HS-27A (cell line): ENCODE data around the gene JOSD2.

ENCODE experiments used
- DNase-seq: peaks from one replicate; pipeline ENCODE4 v3.0.0-alpha.2; 2012; ENCODE audit warnings: low read depth, missing footprints

The JOSD2 gene

GRCh38 chr19:50496189-50497021 lies 14.6 kb downstream of the JOSD2 start:
- DNase-seq: no peak

GRCh38 chr19:50495020-50495531 lies 15.9 kb downstream of the JOSD2 start:
- no peak for DNase-seq

DNA sequence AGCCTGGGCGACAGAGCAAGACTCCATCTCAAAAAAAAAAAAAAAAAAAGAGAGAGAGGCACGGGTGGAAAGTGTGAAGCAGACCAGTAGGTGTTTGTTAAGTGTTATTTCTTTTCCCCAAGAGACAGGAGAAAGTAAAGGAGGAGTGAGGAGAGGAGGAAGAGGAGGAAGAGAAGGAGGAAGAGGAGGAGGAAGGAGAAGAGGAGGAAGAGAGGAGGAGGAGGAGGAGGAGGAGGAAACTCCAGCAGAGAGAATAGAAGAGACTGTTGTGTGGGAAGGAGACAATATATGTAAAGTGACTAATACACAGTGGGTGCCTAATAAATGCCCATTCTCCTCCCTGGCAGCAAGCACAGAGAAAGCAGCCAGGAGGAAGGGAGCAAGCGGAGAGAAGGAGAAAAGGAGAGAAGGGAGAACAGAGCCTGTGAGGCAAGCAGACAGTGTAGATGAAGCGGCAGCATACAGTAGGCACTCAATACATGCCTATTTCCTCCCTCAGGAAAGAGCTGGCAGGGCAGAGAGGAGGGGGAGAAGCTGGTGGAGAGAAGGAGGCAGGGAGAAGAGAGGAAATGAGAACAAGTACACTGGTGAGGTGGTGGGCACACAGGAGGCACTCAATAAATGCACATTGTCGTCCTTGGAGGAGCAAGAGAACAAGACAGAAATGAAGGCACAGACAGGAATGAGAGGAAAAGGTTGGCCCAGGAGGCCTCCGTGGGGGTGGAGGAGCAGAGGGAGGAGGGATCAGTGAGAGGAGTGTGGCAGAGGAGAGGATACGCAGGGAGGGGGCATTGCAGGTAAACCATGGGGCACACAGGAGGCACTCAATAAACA lies 16.6 kb downstream of the JOSD2 start:
- DNase-seq: no peak

DNA sequence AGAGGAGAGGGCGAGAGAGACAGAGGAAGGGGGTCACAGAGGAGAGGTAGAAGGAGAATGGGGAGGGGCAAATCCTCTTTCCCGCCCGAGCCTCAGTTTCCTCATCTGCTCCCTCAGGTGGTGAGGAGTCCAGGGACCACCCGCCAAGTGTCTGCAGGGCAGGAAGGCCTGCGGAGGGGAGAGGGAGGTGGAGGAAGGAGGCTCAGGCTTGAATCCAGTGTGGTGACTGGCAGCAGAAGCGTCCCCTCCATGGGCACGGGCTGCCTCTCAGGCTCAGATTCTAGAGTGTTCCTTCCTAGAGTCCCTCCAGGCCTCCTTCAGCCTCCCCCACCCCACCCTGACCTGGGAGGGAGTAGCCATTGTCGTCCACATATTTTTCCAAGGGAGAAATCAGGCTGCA lies 17.8 kb downstream of the JOSD2 start:
- DNase-seq: no peak

DNA sequence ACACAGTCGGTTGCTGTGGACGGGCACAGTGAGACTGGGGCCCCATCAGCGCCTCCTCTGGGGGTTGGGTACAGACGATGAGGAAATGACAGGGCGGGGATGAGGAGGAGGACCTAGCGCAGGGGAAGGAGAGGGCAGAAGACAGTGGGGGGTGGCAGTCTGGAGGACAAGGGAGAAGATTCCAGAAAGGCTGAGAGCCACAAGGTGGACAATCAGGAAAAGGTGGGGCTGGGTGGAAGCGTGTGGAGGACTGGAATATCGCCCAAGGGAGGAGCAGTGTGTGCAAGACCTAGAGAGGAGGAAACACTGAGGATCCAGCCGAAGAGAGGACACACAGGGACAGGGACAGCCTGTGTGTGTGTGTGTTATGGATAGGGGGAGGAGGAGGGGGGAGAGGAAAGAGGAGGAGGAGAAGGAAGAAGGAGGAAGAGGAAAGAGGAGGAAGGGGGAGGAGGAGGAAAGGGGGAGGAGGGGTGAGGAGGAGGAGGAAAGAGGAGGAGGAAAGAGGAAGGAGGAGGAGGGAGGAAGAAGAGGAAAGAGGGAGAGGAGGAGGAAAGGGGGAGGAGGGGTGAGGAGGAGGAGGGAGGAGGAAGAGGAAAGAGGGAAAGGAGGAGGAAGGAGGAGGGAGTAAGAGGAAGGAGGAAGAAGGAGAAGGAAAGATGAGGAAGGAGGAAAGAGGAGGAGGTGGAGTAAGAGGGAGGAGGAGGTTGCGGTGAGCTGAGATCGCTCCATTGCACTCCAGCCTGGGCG lies 18.5 kb downstream of the JOSD2 start:
- DNase-seq: no peak

GRCh38 chr19:50490991-50491472 lies 20.0 kb downstream of the JOSD2 start:
- DNase-seq: no peak

GRCh38 chr19:50490411-50490811 lies 20.6 kb downstream of the JOSD2 start:
- DNase-seq: no peak

- DNase-seq: no peak
Measured at GRCh38 chr19:50489461-50490011, 21.5 kb downstream of the JOSD2 start.

DNA sequence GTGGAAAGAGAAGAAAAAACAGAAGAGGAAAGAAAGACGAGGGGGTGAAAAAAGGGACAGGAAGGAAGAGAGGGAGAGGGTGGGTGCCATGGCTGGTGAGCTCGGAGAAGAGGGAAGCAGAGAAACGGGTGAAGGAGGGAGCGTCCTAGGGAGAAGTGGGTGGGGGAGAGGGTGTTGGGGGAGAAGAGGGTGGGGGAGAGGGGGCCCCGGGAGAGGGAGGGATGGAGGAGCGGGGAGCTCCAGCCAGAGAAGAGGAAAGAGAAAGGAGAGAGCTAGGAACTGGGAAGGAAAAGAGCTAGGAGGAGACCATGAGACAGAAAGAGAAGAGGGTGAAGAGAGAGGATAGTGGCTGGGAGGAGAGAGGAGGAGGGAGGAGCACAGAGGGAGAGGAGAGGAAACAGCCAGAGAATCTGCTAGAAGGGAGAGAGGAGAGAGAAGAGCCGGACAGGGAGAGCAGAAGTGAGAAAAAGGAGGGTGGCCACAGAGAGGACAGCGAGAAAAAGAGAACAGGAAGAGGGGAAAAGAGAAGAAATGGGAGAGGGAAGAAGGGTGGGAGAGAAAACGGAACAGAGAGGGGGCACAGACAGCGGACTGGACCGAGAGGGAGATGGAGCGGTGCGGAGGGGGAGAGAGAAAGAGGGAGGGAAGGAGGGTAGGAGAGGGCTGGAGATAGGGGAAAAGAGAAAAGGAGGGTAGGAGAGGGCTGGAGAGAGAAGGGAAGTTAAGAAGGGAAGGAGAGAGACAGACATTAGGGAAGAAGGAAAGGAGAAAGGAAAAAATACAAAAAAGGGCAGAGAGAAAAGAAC lies 22.4 kb downstream of the JOSD2 start:
- DNase-seq: no peak

DNA sequence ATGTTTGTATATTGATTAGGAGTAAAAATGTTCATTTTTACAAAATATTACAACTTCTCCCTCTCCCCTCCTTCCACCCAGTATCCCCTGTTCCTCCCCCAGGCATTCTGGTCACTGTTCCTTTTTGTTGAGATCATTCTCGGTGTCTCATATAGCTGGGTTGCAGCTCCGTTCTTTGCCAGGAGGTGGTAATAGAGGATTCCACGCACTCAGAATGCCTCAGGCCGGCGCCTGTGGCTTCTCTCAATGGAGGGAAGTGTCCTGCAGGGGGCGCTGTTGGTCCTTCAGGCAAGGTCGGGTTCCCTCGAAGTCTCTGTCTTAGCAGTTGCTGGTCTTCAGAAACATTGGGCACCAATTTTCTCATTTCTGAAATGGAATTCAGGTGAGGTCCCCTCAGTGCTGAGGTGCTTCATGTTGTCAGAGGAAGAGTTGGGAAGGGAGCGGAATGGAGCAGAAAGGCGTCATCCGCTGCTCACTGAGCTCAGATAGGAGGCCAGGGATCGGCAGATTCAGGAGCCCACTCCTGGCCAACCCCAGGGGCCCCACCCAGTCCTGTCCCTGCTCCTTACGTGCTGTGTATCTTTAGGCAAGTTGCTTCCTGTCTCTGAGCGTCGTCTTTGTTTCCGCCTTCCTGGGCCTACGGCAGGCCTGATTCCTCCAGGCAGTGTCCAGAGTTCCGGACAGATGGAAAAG lies 24.0 kb downstream of the JOSD2 start:
- DNase-seq: no peak

DNA sequence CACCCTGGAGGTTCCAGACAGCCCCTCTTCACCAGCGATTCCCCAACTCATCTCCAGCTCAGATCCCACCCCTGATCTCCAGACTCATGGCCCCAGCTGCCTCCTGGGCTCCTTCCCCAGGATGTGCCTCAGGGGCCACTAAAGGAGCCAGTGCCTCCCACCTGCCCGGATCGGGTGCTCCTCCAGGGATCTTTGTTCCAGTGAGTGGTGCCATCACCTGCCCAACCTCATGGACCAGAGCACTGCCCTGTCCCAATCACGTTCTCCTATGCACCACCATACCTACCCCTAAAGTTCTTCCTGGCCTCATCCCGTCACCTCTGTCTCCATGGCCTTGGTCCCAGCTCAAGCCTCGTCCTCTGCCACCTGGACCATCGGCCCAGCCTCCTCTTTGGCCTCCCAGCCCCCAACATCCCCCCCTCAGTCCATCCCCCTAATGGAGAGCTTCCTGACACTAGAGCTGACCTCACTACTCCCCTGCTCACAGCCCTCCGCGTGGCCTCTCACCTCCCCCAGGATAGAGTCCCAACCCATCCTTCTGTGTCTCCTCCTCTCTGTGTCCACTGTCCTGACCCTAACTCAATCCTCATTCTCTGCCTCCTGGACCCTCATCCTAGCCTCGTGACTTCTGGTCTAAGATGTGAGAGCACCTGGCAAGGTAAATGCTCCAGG lies 25.6 kb downstream of the JOSD2 start:
- DNase-seq: no peak

- no peak for DNase-seq
Measured at GRCh38 chr19:50482916-50483315, 28.1 kb downstream of the JOSD2 start.

- DNase-seq: no peak
Measured at GRCh38 chr19:50482271-50482855, 28.6 kb downstream of the JOSD2 start.

DNA sequence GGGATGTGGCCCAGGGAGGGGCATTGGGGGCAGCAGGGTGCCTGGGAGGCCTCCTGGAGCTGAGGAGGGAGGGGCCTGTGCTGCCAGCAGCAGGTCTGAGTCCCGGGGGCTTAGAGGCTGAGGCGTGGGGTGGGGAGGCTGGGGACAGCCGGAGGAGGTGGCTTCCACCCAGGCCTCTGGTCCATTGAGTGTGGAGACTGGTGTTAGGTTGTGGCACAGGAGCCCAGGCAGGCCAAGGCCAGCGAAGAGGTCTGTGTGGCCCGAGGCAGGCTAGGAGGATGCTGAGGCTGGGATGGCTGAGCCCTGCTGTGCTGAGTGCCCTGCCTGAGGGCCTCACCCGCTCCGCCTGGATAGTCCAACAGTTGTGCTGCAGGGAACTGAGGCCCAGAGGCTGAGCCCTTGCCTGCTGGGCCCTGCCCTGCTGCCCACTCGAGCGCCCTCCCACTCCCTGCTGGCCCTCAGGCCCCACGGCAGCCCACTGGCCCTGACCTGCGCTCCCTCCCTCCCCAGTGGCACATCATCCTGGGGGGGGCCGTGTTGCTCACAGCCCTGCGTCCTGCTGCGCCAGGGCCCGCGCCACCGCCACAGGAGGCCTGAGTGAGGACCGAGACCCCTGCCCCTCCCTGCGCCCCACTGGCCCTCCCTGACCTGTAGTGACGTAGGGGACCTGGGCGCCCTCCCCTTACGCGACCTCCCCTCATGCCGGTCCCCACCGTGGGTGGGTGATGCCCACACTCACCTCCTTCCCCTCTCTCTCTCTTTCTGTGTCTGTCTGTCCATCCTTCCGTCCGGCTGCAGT lies 29.4 kb downstream of the JOSD2 start:
- DNase-seq: no peak

- no peak for DNase-seq
Measured at GRCh38 chr19:50480281-50481111, 30.5 kb downstream of the JOSD2 start.

DNA sequence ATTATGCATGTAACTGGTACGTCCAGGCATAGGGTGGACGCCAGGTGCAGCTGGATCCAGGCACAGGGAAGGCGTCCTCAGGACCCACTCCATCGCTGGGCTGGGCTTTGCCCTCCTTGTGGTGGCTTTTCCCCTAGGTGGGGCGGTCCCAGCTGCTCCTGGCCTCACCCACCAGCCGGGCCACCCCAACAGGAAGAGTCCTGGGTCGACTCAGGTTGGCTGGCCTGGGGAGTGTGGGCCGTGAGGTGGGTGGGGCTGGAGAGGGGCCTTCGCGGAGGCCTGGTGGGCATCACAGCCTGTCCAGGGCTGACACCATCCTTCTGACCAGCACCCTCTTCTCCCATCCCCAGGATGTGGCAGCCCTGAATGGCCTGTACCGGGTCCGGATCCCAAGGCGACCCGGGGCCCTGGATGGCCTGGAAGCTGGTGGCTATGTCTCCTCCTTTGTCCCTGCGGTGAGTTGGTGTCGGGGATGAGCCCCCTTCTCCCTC lies 31.2 kb downstream of the JOSD2 start:
- DNase-seq: no peak

DNA sequence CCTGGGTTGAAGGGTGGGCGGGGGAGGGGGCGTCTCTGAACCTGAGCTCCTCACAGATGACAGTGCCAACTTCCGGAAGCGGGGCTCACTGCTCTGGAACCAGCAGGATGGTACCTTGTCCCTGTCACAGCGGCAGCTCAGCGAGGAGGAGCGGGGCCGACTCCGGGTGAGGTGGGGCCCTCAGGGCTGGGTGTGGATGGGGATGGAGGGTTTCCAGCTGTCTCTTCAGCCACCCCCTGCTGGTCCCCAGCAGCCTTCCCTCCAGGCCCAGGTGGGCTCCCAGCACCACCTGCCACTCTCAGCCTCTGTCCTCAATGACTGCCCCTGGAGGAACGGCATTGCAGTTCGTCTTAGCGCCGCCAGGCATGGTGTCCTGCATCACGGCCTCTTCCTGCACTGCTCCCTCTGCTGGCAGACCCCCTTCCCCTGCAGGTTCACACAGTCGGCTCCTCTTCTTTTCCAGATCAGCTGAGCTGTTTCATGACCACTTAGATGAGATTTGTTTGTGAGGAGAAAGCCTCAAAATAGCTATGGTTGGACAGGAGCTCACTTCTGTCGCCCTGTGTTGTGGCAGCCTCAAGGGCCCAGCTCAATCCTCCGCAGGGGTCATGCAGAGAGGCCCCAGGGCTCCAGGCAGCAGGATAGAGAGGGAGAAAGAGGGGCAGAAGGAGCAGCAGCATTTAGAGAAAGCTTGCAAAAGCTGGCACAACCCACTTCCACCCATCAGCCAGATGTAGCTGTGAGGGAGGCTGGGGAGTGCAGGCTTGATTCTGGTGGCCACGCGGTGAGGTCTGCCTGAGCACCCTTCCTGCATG lies 31.9 kb downstream of the JOSD2 start:
- DNase-seq: no peak
